ENCODE results near the gene MS4A4E. TPM values are rescaled to one million over a fixed set of nuclear protein-coding genes. Genes with fewer than 3 reads are reported as not detected.
"Not testable (repeated sequence)": the region's sequence is repeated elsewhere in the genome, so short reads cannot be mapped to it uniquely, and the experiment has no call there.

Gene MS4A4E
- total RNA-seq (2014; rRNA removed; shearing (Covaris generic)), result not detected in 2 replicates
- polyA plus RNA-seq (2015; cell fraction: cytosol; rRNA removed), result not detected in 2 replicates
- polyA plus RNA-seq (2015; cell fraction: nucleus; rRNA removed), result not detected in 2 replicates

GRCh38 chr11:60242740-60243239, at the start of gene MS4A4E:
TSS of gene MS4A4E (minus strand) at chr11:60243137. CDS start at chr11:60230055, 13,082 bp downstream.
- no peak for DNase-seq (ENCODE audit: low read depth)

GRCh38 chr11:60292145-60292544, 49.2 kb upstream of the MS4A4E start:
- DNase-seq (ENCODE audit: low read depth), result no peak

GRCh38 chr11:60288531-60288930, 45.6 kb upstream of the MS4A4E start:
- DNase-seq (ENCODE audit: low read depth), result peak; percentile 78

- DNase-seq (ENCODE audit: low read depth), result not testable (repeated sequence)
Measured at GRCh38 chr11:60285411-60286126, 42.6 kb upstream of the MS4A4E start.

GRCh38 chr11:60282286-60282685, 39.3 kb upstream of the MS4A4E start:
- DNase-seq (ENCODE audit: low read depth), result no peak

- no peak for DNase-seq (ENCODE audit: low read depth)
Measured at GRCh38 chr11:60281485-60281884, 38.5 kb upstream of the MS4A4E start.

- DNase-seq (ENCODE audit: low read depth), result no peak
Measured at GRCh38 chr11:60280412-60280811, 37.5 kb upstream of the MS4A4E start, which contains the start of gene MS4A4A. TSS of gene MS4A4A (plus strand) at chr11:60280666. CDS start at chr11:60280676, 10 bp downstream.

GRCh38 chr11:60274416-60274815, 31.5 kb upstream of the MS4A4E start:
- no peak for DNase-seq (ENCODE audit: low read depth)

GRCh38 chr11:60265373-60266214, 22.7 kb upstream of the MS4A4E start:
- peak; percentile 71 for DNase-seq (ENCODE audit: low read depth)

GRCh38 chr11:60264644-60265043, 21.7 kb upstream of the MS4A4E start:
- no peak for DNase-seq (ENCODE audit: low read depth)

GRCh38 chr11:60263402-60263801, 20.5 kb upstream of the MS4A4E start:
- DNase-seq (ENCODE audit: low read depth), result no peak

- DNase-seq (ENCODE audit: low read depth), result no peak
Measured at GRCh38 chr11:60261014-60261413, 18.1 kb upstream of the MS4A4E start.

GRCh38 chr11:60257956-60258722, 15.2 kb upstream of the MS4A4E start:
- DNase-seq (ENCODE audit: low read depth), result no peak

GRCh38 chr11:60252213-60253108, 9.5 kb upstream of the MS4A4E start:
- DNase-seq (ENCODE audit: low read depth), result no peak

GRCh38 chr11:60251485-60252212, 8.7 kb upstream of the MS4A4E start:
- DNase-seq (ENCODE audit: low read depth), result peak; percentile 46

- no peak for DNase-seq (ENCODE audit: low read depth)
Measured at GRCh38 chr11:60241786-60242185, 1.2 kb downstream of the MS4A4E start.

GRCh38 chr11:60240662-60241061, 2.3 kb downstream of the MS4A4E start:
- no peak for DNase-seq (ENCODE audit: low read depth)

GRCh38 chr11:60235321-60235720, 7.6 kb downstream of the MS4A4E start:
- DNase-seq (ENCODE audit: low read depth), result no peak

- no peak for DNase-seq (ENCODE audit: low read depth)
Measured at GRCh38 chr11:60230681-60231080, 12.3 kb downstream of the MS4A4E start.
